Smooth muscle cell (in vitro differentiated cells): ENCODE measurements around the gene DENND2C. TPM values are rescaled to one million over a fixed set of nuclear protein-coding genes. Genes with fewer than 3 reads are reported as not detected.

Experiments
- DNase-seq: peaks from one replicate; lab custom pipeline; 2025; ENCODE audit not compliant: unreplicated experiment; lab: John Stamatoyannopoulos, UW
- H2AFZ ChIP-seq: fragments of 200-600 bp; sonication (generic); 2 replicates; pipeline ENCODE4 v1.6.0; 2016; ENCODE audit warnings: antibody characterized with exemption, low read depth, mild to moderate bottlenecking
- H3F3A ChIP-seq: fragments of 200-600 bp; sonication (generic); 2 replicates; pipeline ENCODE4 v1.6.0; 2017; ENCODE audit warnings: antibody characterized with exemption, low read depth
- H3K27ac ChIP-seq: fragments of 200-600 bp; sonication (generic); 2 replicates; pipeline ENCODE4 v1.5.1; 2016; ENCODE audit warnings: low read depth, mild to moderate bottlenecking
- H3K27me3 ChIP-seq: fragments of 200-600 bp; sonication (generic); 2 replicates; pipeline ENCODE4 v1.6.1; 2016; ENCODE audit warnings: low read depth, mild to moderate bottlenecking
- H3K36me3 ChIP-seq: fragments of 200-600 bp; sonication (generic); 2 replicates; pipeline ENCODE4 v1.5.1; 2016; ENCODE audit warnings: low read depth
- H3K4me1 ChIP-seq: fragments of 200-600 bp; sonication (generic); 2 replicates; pipeline ENCODE4 v1.5.1; 2016; ENCODE audit warnings: low read depth
- H3K4me2 ChIP-seq: fragments of 200-600 bp; sonication (generic); 2 replicates; pipeline ENCODE4 v1.6.0; 2016; ENCODE audit warnings: mild to moderate bottlenecking
- H3K4me3 ChIP-seq: fragments of 200-600 bp; sonication (generic); 2 replicates; pipeline ENCODE4 v1.5.1; 2016; ENCODE audit warnings: mild to moderate bottlenecking
- H3K79me2 ChIP-seq: fragments of 200-600 bp; sonication (generic); 2 replicates; pipeline ENCODE4 v1.6.0; 2016; ENCODE audit warnings: low read depth, mild to moderate bottlenecking
- H3K9ac ChIP-seq: fragments of 200-600 bp; sonication (generic); 2 replicates; pipeline ENCODE4 v1.6.0; 2016; ENCODE audit warnings: low read depth
- H3K9me3 ChIP-seq: fragments of 200-600 bp; sonication (generic); replicated peaks from 2 replicates; pipeline ENCODE4 v1.5.1; 2016; ENCODE audit warnings: low read depth
- H4K20me1 ChIP-seq: fragments of 200-600 bp; sonication (generic); 2 replicates; pipeline ENCODE4 v1.6.0; 2016; ENCODE audit warnings: low read depth
- WGBS: methylation state at CpG from one replicate; pipeline ENCODE4 v1.1.7; 2016; ENCODE audit warnings: low lambda C conversion rate; 5-methylcytosine and 5-hydroxymethylcytosine counted together
- polyA plus RNA-seq: library from polyadenylated mRNA; unstranded; fragments of >200 nt; fragmentation: Nextera tagmentation; extraction: Ambion mirVana; gene quantifications from 2 replicates; pipeline ENCODE4 v1.2.1, GENCODE V29; 2016
- total RNA-seq: library from RNA; depleted of rRNA; stranded (reverse); fragments of >200 nt; gene quantifications from 2 replicates; pipeline ENCODE4 v1.2.3, GENCODE V29; 2014
- TF ChIP-seq, protein P1 (sequence below): fragments of 200-600 bp; sonication (generic); IDR thresholded peaks from 2 replicates; pipeline ENCODE4 v1.5.1; 2017; ENCODE audit warnings: borderline replicate concordance, mild to moderate bottlenecking, antibody characterized with exemption; ENCODE audit not compliant: insufficient read depth, poor library complexity, severe bottlenecking

DENND2C gene
- total and polyA plus RNA-seq, 2 experiments from 2014 or later, result 1.4 to 4.1 TPM

DNA sequence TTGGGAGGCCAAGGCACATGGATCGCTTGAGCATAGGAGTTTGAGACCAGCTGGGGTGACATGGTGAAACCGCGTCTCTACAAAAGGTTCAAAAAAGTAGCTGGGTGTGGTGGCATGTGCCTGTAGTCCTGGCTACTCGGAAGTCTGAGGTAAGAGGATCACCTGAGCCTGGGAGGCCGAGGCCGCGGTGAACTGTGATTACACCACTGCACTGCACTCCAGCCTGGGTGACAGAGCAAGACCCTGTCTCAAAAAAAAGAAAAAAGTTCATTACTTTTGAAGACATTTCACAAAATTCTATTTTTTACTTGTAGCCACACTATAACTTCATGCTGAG lies 2.1 kb upstream of the DENND2C start:
- Histone ChIP-seq H3K4me1 (no peaks in the 10 kb centered on the region), H3K4me2 (no peak overlapping the region), H3K79me2 (peaks cover 9% of the 10 kb centered on the region), H3K27me3 (peaks cover 22% of the 10 kb centered on the region), H3F3A (no peaks in the 10 kb centered on the region), H2AFZ (no peak overlapping the region), H4K20me1 (no peaks in the 10 kb centered on the region), H3K9ac (no peak overlapping the region), H3K4me3 (no peak overlapping the region), H3K9me3 (no peaks in the 10 kb centered on the region), H3K36me3 (no peaks in the 10 kb centered on the region), H3K27ac (no peak overlapping the region)
- no peak for DNase-seq
- WGBS, result 93% methylated on average over 7 of the region's 7 CpGs
- TF ChIP-seq, protein P1, sequence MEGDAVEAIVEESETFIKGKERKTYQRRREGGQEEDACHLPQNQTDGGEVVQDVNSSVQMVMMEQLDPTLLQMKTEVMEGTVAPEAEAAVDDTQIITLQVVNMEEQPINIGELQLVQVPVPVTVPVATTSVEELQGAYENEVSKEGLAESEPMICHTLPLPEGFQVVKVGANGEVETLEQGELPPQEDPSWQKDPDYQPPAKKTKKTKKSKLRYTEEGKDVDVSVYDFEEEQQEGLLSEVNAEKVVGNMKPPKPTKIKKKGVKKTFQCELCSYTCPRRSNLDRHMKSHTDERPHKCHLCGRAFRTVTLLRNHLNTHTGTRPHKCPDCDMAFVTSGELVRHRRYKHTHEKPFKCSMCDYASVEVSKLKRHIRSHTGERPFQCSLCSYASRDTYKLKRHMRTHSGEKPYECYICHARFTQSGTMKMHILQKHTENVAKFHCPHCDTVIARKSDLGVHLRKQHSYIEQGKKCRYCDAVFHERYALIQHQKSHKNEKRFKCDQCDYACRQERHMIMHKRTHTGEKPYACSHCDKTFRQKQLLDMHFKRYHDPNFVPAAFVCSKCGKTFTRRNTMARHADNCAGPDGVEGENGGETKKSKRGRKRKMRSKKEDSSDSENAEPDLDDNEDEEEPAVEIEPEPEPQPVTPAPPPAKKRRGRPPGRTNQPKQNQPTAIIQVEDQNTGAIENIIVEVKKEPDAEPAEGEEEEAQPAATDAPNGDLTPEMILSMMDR, result no peak

DNA sequence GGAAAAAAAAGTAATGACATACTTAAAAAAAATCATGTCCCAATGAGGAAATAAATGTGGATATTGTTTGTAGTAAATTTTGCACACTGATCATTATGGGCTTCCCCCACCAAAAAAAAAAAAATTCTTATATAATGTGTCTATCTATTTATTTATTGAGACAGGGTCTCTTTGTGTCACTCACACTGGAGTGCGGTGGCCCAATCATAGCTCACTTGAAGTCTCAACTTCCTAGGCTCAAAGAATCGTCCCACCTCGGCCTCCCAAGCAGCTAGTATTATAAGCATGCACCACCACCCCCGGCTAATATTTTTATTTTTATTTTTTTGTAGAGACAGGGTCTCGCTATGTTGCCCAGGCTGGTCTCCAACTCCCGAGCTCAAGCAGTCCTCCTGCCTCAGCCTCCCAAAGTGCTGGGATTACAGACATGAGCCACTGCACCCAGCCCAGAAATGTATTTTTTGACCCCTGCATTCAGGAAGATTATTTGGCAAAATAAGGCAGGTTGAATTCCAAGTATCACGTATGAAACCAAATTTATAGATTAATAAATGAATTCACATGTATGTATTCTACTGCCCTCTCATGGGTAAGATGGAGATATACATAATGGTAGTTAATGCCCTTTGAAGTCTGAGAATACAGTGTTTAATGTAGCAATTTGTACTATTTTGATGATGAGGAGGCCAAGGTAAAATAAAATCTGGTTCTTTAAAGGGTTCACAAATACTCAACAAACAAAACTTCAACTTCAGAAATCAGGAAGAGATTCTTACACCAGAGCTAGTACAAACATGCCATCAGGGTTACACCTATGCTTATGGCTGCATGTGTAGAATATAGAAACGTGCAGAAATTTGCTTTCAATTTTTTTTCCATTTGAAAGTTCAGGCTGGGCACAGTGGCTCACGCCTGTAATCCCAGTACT lies 1.4 kb upstream of the DENND2C start:
- 85% methylated on average over 9 of the region's 9 CpGs for WGBS
- H3K79me2 ChIP-seq, result peaks cover 9% of the 10 kb centered on the region

GRCh38 chr1:114670083-114671010 lies 498 bp upstream of the DENND2C start:
- 2% methylated on average over 45 of the region's 45 CpGs for WGBS
- no peaks in the 10 kb centered on the region for H3F3A ChIP-seq
- TF ChIP-seq, protein P1, result no peak
- peak overlapping the region; percentile 87 for H3K4me2 ChIP-seq
- DNase-seq, result peak; percentile 86
- peaks cover 8% of the 10 kb centered on the region for H3K27me3 ChIP-seq
- no peaks in the 10 kb centered on the region for H4K20me1 ChIP-seq
- peak overlapping the region; percentile 69 for H3K4me3 ChIP-seq
- peak overlapping the region; percentile 89 for H3K9ac ChIP-seq
- H3K9me3 ChIP-seq, result no peaks in the 10 kb centered on the region
- H2AFZ ChIP-seq, result peak overlapping the region; percentile 92
- H3K36me3 ChIP-seq, result no peaks in the 10 kb centered on the region
- H3K79me2 ChIP-seq, result peaks cover 9% of the 10 kb centered on the region
- H3K27ac ChIP-seq, result peak overlapping the region; percentile 93
- no peaks in the 10 kb centered on the region for H3K4me1 ChIP-seq

More for the DNA sequence above, 1.4 kb upstream of the DENND2C start:
- Histone ChIP-seq H3K4me3 (peak overlapping the region; percentile 69), H3K27me3 (peaks cover 17% of the 10 kb centered on the region), H3K9me3 (no peaks in the 10 kb centered on the region), H3K9ac (no peak overlapping the region), H3K27ac (peak overlapping the region; percentile 57), H3F3A (no peaks in the 10 kb centered on the region), H2AFZ (no peak overlapping the region), H3K36me3 (no peaks in the 10 kb centered on the region), H4K20me1 (no peaks in the 10 kb centered on the region), H3K4me1 (no peaks in the 10 kb centered on the region), H3K4me2 (peak overlapping the region; percentile 87)
- TF ChIP-seq, protein P1, result peak; percentile 40
- DNase-seq, result no peak
